Erythroblast (primary cell): ENCODE results near the gene HDAC7.

ENCODE experiments used
- GATA1 ChIP-seq: IDR thresholded peaks from 2 replicates; pipeline ENCODE4 v1.6.1; 2011; ENCODE audit warnings: low read depth, mild to moderate bottlenecking, control low read depth, low read length, moderate library complexity
- POLR2A ChIP-seq: IDR thresholded peaks from 2 replicates; pipeline ENCODE4 v1.6.1; 2011; ENCODE audit warnings: mild to moderate bottlenecking, low read length

- TF ChIP-seq POLR2A (no peak), GATA1 (no peak)
These were observed 18.7 kb upstream of the HDAC7 start for GRCh38 chr12:47838286-47838931.
